ENCODE results near the gene SUSD3.

GRCh38 chr9:93086447-93087224 lies 28.1 kb downstream of the SUSD3 start:
- TF ChIP-seq CTCF (IDR thresholded peaks at IDR 0.05) (no peak), NFYB (CRISPR knock-in tag; conservative IDR thresholded peaks at IDR 0.05; ENCODE audit: low read depth) (no peak), MAX (CRISPR knock-in tag; IDR thresholded peaks at IDR 0.05) (no peak), ETV6 (CRISPR knock-in tag; IDR thresholded peaks at IDR 0.05) (no peak), ZNF416 (CRISPR knock-in tag; IDR thresholded peaks at IDR 0.05) (no peak), ESRRA (CRISPR knock-in tag; IDR thresholded peaks at IDR 0.05; ENCODE audit: borderline replicate concordance) (no peak), GRHL2 (CRISPR knock-in tag; IDR thresholded peaks at IDR 0.05; ENCODE audit: insufficient replicate concordance, severe bottlenecking) (no peak), IRF2 (CRISPR knock-in tag; IDR thresholded peaks at IDR 0.05; ENCODE audit: borderline replicate concordance, low read depth) (no peak), NR1H2 (CRISPR knock-in tag; IDR thresholded peaks at IDR 0.05) (no peak), USF1 (CRISPR knock-in tag; IDR thresholded peaks at IDR 0.05) (no peak), TEAD1 (CRISPR knock-in tag; IDR thresholded peaks at IDR 0.05) (no peak), CREB1 (CRISPR knock-in tag; IDR thresholded peaks at IDR 0.05) (no peak), AFF4 (CRISPR knock-in tag; IDR thresholded peaks at IDR 0.05; ENCODE audit: borderline replicate concordance) (no peak), ZBTB21 (CRISPR knock-in tag; IDR thresholded peaks at IDR 0.05; ENCODE audit: borderline replicate concordance) (no peak)
